ENCODE data around the gene SH3TC2. TPM values are rescaled to one million over a fixed set of nuclear protein-coding genes. Genes with fewer than 3 reads are reported as not detected.
A peak's percentile ranks its signal among the peaks of the same experiment; 100 is the strongest.

The SH3TC2 gene
- total and polyA plus RNA-seq, 2 of the 4 experiments (the other 2 are of a cell fraction): 3.4 to 7.9 TPM

GRCh38 chr5:149060325-149060724 is 2.5 kb downstream of the SH3TC2 start:
- H3K27ac ChIP-seq (ENCODE audit: insufficient read depth, low read length): no peak overlapping the region
- H3K9me1 ChIP-seq (ENCODE audit: insufficient read depth, low read length): peaks cover 14% of the 10 kb centered on the region
- no TSS peak for BruUV-seq (replicated peaks)
- peaks cover 24% of the 10 kb centered on the region for H3K4me1 ChIP-seq (ENCODE audit: control insufficient read depth, insufficient read depth, low read length)
- DNase-seq (peak; percentile 79), ATAC-seq (ENCODE audit: low read depth) (no peak)
- peaks cover 8 to 19% of the 10 kb centered on the region in 2 experiments for H3K79me1 ChIP-seq (ENCODE audit: low read depth in 1 of 2, low read length in 2 of 2)
- no peak overlapping the region for H3K23ac ChIP-seq (ENCODE audit: low read depth, low read length)
- peak overlapping the region; percentile 7; the same call in 1 of the 2 replicates for H2BK120ac ChIP-seq (ENCODE audit: low read depth, low read length)
- no peaks in the 10 kb centered on the region for H3K9me3 ChIP-seq (ENCODE audit: control insufficient read depth, insufficient read depth, low read length)
- no peaks in the 10 kb centered on the region for H3K27me3 ChIP-seq (ENCODE audit: control insufficient read depth, insufficient read depth, low read length)
- CTCF ChIA-PET: no interaction called here
- no peak overlapping the region for H3K4me3 ChIP-seq (ENCODE audit: insufficient read depth, low read depth, low read length)
- peak overlapping the region; percentile 7; the same call in 1 of the 3 replicates for H2BK15ac ChIP-seq (ENCODE audit: low read depth, low read length)
- TF ChIP-seq RAD21 (IDR thresholded peaks at IDR 0.05; ENCODE audit: low read length): no peak
- peak; percentile 0; the same call in 1 of the 2 replicates for TF ChIP-seq CEBPB (IDR thresholded peaks at IDR 0.05; ENCODE audit: low read depth, low read length)
- intact Hi-C loops (cut with micrococcal nuclease) (loop anchor here (5.0 kb wide), 2 partner anchors 52 to 167 kb away; no protein-coding TSS in a partner anchor), in situ Hi-C loops (cut with MboI; ENCODE audit: low sequenced_read_pairs) (no loop called here), dilution Hi-C loops (cut with HindIII; ENCODE audit: low sequenced_read_pairs, unreplicated experiment) (no loop called here)
- 0 out of 2 replicates have a peak overlapping the region, but pooled peaks have one; percentile 2 for H3K4ac ChIP-seq (ENCODE audit: low read depth, low read length)
- no peaks in the 10 kb centered on the region for H3K36me3 ChIP-seq (ENCODE audit: control insufficient read depth, insufficient read depth, low read length)
- no peak overlapping the region for H3K56ac ChIP-seq (ENCODE audit: extremely low read depth, insufficient read depth, low read length)
- no peak overlapping the region for H3K4me2 ChIP-seq (ENCODE audit: low read depth, low read length)
- peak overlapping the region; percentile 14; the same call in 1 of the 2 replicates for H3K18ac ChIP-seq (ENCODE audit: low read depth, low read length)
- H4K91ac ChIP-seq (ENCODE audit: insufficient read depth, low read depth, low read length): no peak overlapping the region; the same call in 1 of the 2 replicates
- H3K14ac ChIP-seq (replicated peaks; ENCODE audit: low read depth, low read length): no peak overlapping the region
- H2AK9ac ChIP-seq (replicated peaks; ENCODE audit: low read depth, low read length, poor library complexity): no peak overlapping the region
- no peak overlapping the region for H3K9ac ChIP-seq (ENCODE audit: low read depth, low read length)
- H2AFZ ChIP-seq (replicated peaks; ENCODE audit: low read length, poor library complexity): no peak overlapping the region
- no peaks in the 10 kb centered on the region for H4K20me1 ChIP-seq (ENCODE audit: insufficient read depth, low read length)
- no peak overlapping the region for H2AK5ac ChIP-seq (ENCODE audit: low read depth, low read length)
- POLR2A ChIA-PET (ENCODE audit: unreplicated experiment): no interaction called here
- WGBS, 2 experiments (ENCODE audit: extremely low coverage in 2 of 2, insufficient read length in 1 of 2): no CpG with 5 or more reads among the region's 1 CpG
- no peak overlapping the region; the same call in 1 of the 2 replicates for H2BK20ac ChIP-seq (ENCODE audit: low read depth, low read length)
- H2BK5ac ChIP-seq (ENCODE audit: low read depth, low read length, poor library complexity, severe bottlenecking): peak overlapping the region; percentile 34
- peak overlapping the region; percentile 0; the same call in 1 of the 2 replicates for H4K5ac ChIP-seq (ENCODE audit: low read depth, low read length)
- H4K8ac ChIP-seq (ENCODE audit: low read depth in 2 of 2, low read length in 2 of 2): 0 out of 4 replicates have a peak overlapping the region, but pooled peaks of 1 of the 2 experiments have one; percentile 11

Data from IMR-90 (cell line).